Duodenal mucosa (tissue), 2 donors: Measurements from ENCODE around the gene KRTAP24-1.

Experiments
- H3K27ac ChIP-seq: one replicate; pipeline ENCODE4 v1.7.0; 2013; ENCODE audit warnings: low read depth, low read length
- H3K27me3 ChIP-seq, 2 donors: one replicate each; pipeline ENCODE4 v1.7.0; 2013; ENCODE audit warnings: low read length in 2 of 2, control low read depth in 1 of 2; ENCODE audit not compliant: insufficient read depth in 2 of 2, control insufficient read depth in 1 of 2
- H3K36me3 ChIP-seq, 2 donors: one replicate each; pipeline ENCODE4 v1.7.0; 2013; ENCODE audit warnings: low read length in 2 of 2, control low read depth in 1 of 2; ENCODE audit not compliant: insufficient read depth in 2 of 2, control insufficient read depth in 1 of 2
- H3K4me1 ChIP-seq, 2 donors: one replicate each; pipeline ENCODE4 v1.7.0; 2013; ENCODE audit warnings: low read length in 2 of 2, control low read depth in 1 of 2; ENCODE audit not compliant: insufficient read depth in 2 of 2, control insufficient read depth in 1 of 2
- H3K4me3 ChIP-seq, 2 donors: one replicate each; pipeline ENCODE4 v1.7.0; 2013; ENCODE audit warnings: low read length in 2 of 2, low read depth in 1 of 2
- H3K9ac ChIP-seq, 2 donors: one replicate each; pipeline ENCODE4 v1.7.0; 2013; ENCODE audit warnings: low read length in 2 of 2, low read depth in 1 of 2
- H3K9me3 ChIP-seq, 2 donors: one replicate each; pipeline ENCODE4 v1.7.0; 2013; ENCODE audit warnings: low read length in 2 of 2, control low read depth in 1 of 2; ENCODE audit not compliant: control insufficient read depth in 1 of 2

Gene KRTAP24-1

DNA sequence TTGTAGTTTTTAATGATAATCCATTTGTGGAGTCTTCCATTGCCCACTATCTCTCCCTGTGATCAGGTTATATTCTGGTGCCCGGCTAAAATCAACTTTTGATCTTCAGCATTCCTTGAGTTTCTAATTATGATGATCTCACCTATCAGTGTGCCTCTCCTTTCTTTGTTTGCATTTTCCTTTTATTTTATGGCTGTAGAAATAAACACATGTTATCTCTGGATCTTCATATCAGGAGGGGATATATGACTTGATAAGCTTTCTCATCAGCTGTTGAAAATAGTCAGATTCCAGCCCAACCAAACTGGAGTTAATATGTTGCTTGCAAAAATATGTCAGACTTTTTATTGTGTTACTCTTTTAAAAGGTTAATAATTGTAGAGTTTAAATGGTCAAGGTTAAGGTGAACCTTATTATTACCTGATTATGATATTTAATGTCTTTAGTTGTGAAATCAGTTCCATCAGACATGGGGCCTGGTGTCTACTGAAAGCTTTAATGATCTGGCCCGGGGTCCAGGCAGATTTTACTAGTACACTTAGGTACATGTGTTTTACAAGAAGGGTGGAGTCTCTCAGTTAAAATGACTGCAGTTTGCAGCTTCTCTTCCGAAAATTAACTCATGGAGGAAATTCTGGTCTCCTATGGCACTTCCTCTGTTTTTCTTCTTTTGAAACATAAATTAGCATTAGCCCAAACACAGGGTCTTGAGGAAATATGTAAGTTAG, 12.8 kb downstream of the KRTAP24-1 start:
- Histone ChIP-seq H3K9ac (no peak overlapping the region), H3K36me3 (no peaks in the 10 kb centered on the region), H3K4me3 (no peak overlapping the region), H3K4me1 (no peaks in the 10 kb centered on the region), H3K9me3 (peaks cover 0 to under 1% of the 10 kb centered on the region in 2 donors), H3K27ac (no peak overlapping the region), H3K27me3 (no peaks in the 10 kb centered on the region)

DNA sequence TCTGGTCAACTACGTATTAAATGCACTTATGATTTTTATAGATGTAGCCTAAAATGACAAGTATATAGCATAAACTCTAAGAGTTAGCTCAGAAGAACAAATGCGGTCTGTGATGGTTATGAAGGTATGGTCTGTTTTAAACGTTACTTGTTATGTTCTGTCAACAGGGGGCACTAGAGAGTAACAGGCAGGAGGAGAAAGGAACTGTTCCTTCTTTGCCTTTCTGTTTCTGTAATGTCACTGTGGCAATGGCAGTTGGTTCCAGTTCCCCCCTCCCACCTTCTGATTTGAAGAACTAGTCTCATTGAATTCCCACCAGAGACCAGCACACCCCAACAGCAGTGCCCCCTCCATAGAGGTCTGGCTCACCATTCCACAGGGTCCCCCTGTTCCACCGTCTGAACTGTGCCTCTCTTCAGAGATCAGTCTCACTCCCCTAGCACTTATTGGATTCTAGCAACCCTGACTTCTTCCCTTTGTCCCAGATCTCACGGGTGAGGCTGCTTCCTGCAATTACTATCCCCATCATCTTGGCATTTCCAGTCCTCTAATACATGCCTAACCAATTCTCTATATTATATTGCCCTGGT, 14.0 kb downstream of the KRTAP24-1 start:
- H3K9me3 ChIP-seq: peaks cover 0 to 4% of the 10 kb centered on the region in 2 donors
- no peak overlapping the region for H3K27ac ChIP-seq
- no peaks in the 10 kb centered on the region for H3K4me1 ChIP-seq
- no peaks in the 10 kb centered on the region for H3K27me3 ChIP-seq
- no peaks in the 10 kb centered on the region for H3K36me3 ChIP-seq
- H3K4me3 ChIP-seq: no peak overlapping the region
- H3K9ac ChIP-seq: no peak overlapping the region

DNA sequence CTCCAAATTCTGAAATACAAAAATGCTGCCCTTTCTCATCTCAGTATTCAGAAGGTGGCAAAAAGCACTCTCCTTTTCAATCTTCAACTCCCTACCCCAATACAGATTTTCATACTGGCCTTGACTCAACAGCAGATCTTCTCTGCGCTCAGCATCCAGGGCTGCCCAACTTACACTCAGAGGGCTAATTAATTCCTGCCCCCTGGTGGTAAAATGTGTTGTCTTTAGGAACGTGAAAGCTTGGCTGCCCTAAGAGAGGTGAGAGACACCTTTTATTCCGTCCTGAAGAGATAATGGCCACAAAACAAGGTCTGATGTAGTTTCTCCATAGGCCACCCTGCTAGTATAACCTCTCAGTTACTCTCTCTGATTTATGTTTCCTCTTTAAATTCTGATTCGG, 25.0 kb downstream of the KRTAP24-1 start:
- H3K4me3 ChIP-seq: no peak overlapping the region
- H3K4me1 ChIP-seq: no peaks in the 10 kb centered on the region
- H3K9me3 ChIP-seq: no peaks in the 10 kb centered on the region
- no peaks in the 10 kb centered on the region for H3K36me3 ChIP-seq
- H3K27me3 ChIP-seq: no peaks in the 10 kb centered on the region
- no peak overlapping the region for H3K27ac ChIP-seq
- no peak overlapping the region for H3K9ac ChIP-seq

DNA sequence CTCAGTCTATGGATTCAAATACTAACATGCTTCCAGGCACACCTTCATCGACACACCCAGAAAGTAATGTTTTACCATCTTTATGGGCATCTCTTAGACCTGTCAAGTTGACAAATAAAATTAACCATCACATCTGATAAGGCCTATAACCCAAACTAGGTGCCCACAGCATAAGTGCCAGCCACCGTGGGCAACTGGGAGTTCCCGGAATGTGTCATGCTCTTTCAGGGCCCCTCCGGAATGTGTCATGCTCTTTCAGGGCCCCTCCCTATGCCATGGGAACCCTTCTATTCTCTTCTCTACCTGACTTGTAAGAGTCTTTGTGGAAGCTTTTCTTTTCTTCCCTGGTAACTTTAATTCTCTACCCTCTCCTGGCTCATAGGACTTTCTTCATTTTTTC, 26.6 kb downstream of the KRTAP24-1 start:
- Histone ChIP-seq H3K36me3 (no peaks in the 10 kb centered on the region), H3K27me3 (no peaks in the 10 kb centered on the region), H3K27ac (no peak overlapping the region), H3K4me1 (no peaks in the 10 kb centered on the region), H3K4me3 (no peak overlapping the region), H3K9ac (no peak overlapping the region), H3K9me3 (peaks cover 0 to 2% of the 10 kb centered on the region in 2 donors)

DNA sequence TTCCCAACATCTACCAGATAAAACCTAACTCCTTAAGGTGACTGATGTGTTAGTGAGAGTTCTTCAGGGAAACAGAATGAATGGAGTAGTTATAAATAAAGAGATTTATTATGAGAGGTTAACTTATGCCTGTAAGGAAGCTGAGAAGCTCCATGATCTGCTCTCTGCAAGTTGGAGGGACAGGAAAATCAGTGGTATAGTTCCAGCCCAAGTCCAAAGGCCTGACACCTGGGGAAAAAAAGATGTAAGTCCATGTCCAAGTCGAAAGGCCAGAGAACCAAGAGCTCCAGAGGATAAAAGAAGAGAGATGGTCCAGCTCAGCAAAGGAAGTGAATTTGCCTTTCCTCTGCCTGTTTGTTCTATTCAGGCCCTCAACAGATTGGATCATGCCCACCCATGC, 27.1 kb downstream of the KRTAP24-1 start:
- Histone ChIP-seq H3K4me1 (no peaks in the 10 kb centered on the region), H3K9ac (no peak overlapping the region), H3K36me3 (no peaks in the 10 kb centered on the region), H3K9me3 (peaks cover 0 to 2% of the 10 kb centered on the region in 2 donors), H3K27me3 (no peaks in the 10 kb centered on the region), H3K27ac (no peak overlapping the region), H3K4me3 (no peak overlapping the region)

DNA sequence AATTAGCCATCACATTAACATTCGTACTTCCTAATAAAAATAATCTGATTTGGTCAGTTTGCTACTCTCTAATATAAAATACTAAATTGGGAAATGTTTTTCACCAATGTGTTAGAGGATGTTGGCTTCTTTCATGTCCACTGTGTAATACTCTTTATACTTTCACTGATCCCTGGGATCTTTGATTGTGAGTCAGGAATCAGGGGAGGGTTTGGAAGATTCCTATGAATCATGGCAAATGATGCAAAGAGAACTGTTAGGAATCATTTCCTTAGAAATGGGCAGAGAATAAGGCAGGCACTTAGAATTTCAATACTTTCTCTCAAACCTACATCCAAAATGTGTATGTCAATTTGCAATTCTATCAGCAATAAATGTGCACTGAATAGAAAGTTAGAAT, 31.0 kb downstream of the KRTAP24-1 start:
- Histone ChIP-seq H3K4me1 (no peaks in the 10 kb centered on the region), H3K9ac (no peak overlapping the region), H3K9me3 (peaks cover 0 to 2% of the 10 kb centered on the region in 2 donors), H3K27ac (no peak overlapping the region), H3K36me3 (no peaks in the 10 kb centered on the region), H3K27me3 (no peaks in the 10 kb centered on the region), H3K4me3 (no peak overlapping the region)

DNA sequence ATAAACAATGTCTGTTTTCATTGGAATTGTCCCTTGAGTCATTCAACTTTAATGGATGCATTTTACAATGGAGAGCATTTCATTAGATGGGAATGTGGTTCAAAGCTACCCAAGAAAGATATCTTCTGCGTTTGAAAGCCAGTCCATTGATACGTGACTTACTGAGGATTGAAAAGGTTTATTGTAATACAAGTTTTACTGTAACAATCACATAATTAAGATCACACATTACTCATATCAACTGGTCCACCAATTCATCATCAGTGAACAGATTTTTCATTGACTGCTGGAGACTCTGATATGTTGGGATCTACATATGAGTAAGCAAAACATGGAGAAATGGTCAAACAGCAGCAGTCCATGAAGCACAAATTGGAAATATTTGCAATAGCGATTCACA, 32.8 kb downstream of the KRTAP24-1 start:
- H3K36me3 ChIP-seq: no peaks in the 10 kb centered on the region
- no peaks in the 10 kb centered on the region for H3K27me3 ChIP-seq
- peaks cover 0 to 2% of the 10 kb centered on the region in 2 donors for H3K9me3 ChIP-seq
- no peak overlapping the region for H3K9ac ChIP-seq
- no peak overlapping the region for H3K4me3 ChIP-seq
- H3K27ac ChIP-seq: no peak overlapping the region
- no peaks in the 10 kb centered on the region for H3K4me1 ChIP-seq

DNA sequence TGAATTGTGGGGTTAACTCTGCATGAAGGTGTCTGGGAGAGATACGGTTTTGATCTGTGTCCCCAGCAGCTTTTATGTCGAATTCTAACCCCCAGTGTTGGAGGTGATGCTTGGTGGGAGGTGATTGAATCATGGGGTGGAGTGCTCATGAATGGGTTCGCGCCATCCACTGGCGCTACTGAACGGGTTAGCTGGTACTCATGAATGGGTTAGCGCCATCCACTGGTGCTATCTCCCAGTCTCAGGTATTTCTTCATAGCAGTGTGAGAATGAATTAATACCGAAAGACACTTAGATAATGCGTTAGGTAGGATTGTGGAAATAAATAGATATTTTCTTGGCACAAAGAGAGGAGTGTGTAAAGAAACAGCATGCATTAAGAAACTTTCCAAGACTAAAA, 33.9 kb downstream of the KRTAP24-1 start:
- no peak overlapping the region for H3K9ac ChIP-seq
- no peak overlapping the region for H3K27ac ChIP-seq
- H3K9me3 ChIP-seq: peaks cover 0 to 2% of the 10 kb centered on the region in 2 donors
- no peak overlapping the region for H3K4me3 ChIP-seq
- H3K36me3 ChIP-seq: no peaks in the 10 kb centered on the region
- no peaks in the 10 kb centered on the region for H3K4me1 ChIP-seq
- H3K27me3 ChIP-seq: no peaks in the 10 kb centered on the region

DNA sequence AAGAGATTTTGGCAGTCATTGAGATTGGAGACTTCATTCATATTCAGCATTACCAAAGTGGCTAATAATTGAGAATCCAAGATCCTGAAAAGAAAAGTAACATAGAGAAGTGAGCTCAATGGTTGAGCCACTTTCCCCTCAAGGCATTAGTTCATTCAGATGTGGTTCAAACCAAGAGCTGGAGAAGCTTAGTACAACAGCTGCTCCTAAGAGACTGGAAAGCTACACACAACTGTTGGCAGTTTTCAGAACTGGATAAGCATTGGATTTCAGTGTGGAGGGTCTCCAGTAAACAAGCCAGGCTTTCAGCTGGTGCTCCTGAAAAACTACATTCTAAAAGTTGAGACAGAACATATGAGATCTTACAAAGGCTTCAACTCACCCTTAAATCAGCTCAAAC, 37.7 kb downstream of the KRTAP24-1 start:
- Histone ChIP-seq H3K9me3 (no peaks in the 10 kb centered on the region), H3K9ac (no peak overlapping the region), H3K36me3 (no peaks in the 10 kb centered on the region), H3K27me3 (no peaks in the 10 kb centered on the region), H3K4me1 (no peaks in the 10 kb centered on the region), H3K4me3 (no peak overlapping the region), H3K27ac (no peak overlapping the region)

DNA sequence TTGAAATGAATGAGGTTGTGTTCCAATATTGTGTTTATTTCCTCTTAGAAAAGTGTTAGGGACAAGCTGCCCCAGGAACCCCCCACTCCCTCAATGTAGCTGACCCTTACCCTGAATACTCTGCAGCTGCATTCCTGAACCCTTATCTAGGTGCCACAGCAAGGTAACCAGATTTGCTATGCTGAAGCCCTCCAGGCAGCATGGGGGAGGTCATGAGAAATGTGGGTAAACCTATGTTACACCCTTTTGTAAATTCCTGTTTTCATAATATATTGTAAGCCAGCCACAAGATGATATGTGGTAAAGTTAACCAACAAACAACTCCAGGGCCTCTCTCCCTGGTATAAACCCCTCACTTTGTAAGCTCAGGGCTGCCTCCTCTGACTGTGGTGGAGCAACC, 39.1 kb downstream of the KRTAP24-1 start:
- Histone ChIP-seq H3K27me3 (no peaks in the 10 kb centered on the region), H3K4me3 (no peak overlapping the region), H3K9me3 (no peaks in the 10 kb centered on the region), H3K9ac (no peak overlapping the region), H3K36me3 (no peaks in the 10 kb centered on the region), H3K27ac (no peak overlapping the region), H3K4me1 (no peaks in the 10 kb centered on the region)
